H1 (cell line): Measurements from ENCODE around the gene HSPA4. TPM values are rescaled to one million over a fixed set of nuclear protein-coding genes. Genes with fewer than 3 reads are reported as not detected.

Experiments
- CHD2 ChIP-seq: IDR thresholded peaks from 2 replicates; pipeline ENCODE4 v1.6.1; 2012; ENCODE audit warnings: low read length, improper control_type of control experiment
- E2F6 ChIP-seq: IDR thresholded peaks from 2 replicates; pipeline ENCODE4 v1.6.1; 2012; ENCODE audit warnings: inconsistent platforms
- POU5F1 ChIP-seq: IDR thresholded peaks from 2 replicates; pipeline ENCODE4 v1.6.1; 2011; ENCODE audit warnings: low read depth, mild to moderate bottlenecking, low read length, moderate library complexity
- polyA plus RNA-seq, 7 experiments: library from polyadenylated mRNA; depleted of rRNA in 3 of 7; stranded (reverse) in 5 of 7; unstranded in 2 of 7; fragments of >200 nt in 5 of 7; fragments of 200-250 nt in 2 of 7; gene quantifications; 1 replicate in 5 of 7; 2 replicates in 1 of 7; 4 replicates in 1 of 7; pipeline versions ENCODE4 v1.2.1 to v1.2.3, GENCODE V29; 2011 to 2013; ENCODE audit warnings: missing spikeins in 2 of 7, mixed read lengths in 2 of 7
- total RNA-seq: library from RNA; stranded (reverse); fragmentation: NEBNext Ultra II Directional; extraction: Animal tissue kit (Norgen Biotek cat#: 25700); gene quantifications from 2 replicates; pipeline ENCODE4 v1.2.1, GENCODE V29; 2021

Gene HSPA4
- total and polyA plus RNA-seq, 2 of the 8 experiments (the other 6 are each of a cell fraction or from before 2014, with no cell fraction given) = 28.9 to 445 TPM

- TF ChIP-seq E2F6 (no peak), CHD2 (no peak), POU5F1 (no peak)
These were observed 10.5 kb downstream of the HSPA4 start (continued) for GRCh38 chr5:133062276-133062675.
